GM19023 (cell line): ENCODE data around the gene CABLES2.

ENCODE experiments used
- ATAC-seq: cut with Tn5 transposase; IDR thresholded peaks from one replicate; pipeline ENCODE4 v1.9.1; 2021; ENCODE audit warnings: mild to moderate bottlenecking, moderate library complexity; ENCODE audit not compliant: unreplicated experiment

Gene CABLES2, protein sequence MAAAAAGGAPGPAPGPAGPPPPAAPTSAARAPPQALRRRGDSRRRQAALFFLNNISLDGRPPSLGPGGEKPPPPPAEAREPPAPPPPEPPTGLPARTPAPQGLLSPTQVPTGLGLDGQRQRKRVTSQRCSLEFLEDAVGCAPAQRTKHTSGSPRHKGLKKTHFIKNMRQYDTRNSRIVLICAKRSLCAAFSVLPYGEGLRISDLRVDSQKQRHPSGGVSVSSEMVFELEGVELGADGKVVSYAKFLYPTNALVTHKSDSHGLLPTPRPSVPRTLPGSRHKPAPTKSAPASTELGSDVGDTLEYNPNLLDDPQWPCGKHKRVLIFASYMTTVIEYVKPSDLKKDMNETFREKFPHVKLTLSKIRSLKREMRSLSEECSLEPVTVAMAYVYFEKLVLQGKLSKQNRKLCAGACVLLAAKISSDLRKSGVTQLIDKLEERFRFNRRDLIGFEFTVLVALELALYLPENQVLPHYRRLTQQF

DNA sequence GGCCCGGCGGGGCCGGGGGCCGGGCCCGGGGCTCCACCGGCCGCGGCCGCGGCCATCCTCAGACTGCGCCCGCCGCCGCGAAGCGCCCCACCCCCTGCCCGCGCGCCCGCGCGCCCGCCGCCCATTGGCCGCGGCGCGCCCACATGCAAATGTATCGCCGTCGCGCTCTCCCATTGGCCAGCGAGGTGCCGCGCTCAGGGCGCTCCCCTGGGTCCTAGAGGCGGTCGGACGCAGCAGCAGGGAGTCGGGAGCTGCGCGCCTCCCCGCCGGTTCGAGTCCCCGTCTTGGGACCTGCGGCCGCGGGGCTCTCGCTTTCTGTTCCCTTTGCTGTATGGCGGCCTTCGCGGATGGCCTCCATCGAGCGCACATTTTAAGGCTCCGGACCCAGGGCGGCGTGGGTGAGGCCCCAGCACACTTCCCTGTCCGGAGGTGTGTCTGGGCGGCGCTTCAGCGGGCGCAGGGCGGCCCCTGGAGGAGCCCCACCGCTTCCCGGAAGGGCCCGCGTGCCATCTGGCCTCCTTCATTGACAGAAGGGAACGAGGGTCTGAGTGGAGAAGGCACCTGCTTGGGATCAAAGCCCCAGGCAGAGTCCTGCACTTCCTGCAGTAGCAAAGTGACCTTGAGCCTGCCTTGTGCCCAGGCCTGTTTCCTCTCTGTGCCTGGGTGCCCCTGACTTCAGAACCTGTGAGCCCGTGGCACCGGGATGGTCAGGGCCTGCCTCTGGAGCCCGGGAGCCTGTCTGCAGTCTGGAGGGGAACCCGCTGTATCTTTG is at the start of gene CABLES2:
CABLES2 (minus strand) TSS at position 65 of the 772 bp plus-strand sequence; CDS start at position 56, 9 bp downstream.
- ATAC-seq: peak; percentile 87

DNA sequence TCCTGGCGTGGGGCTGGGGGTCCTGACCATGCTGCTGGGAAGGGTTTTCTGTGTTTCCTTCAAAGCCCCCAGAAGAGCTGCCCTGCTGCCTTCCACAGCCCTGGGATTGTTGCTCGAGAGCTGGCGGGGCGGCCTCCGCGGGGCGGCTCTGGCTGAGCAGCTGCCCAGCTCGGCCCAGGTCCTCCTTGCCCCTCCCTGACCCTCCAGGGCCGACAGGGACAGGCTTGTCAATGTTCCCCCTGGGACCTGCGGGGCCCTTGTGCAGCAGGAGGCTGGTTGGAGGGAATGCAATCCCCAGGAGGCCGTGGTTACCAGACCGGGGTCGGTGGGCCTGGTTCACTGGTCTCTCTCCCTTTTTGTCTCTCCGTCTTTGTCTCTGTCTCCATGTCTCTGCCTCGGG is 48.8 kb upstream of the CABLES2 start:
- ATAC-seq: no peak

DNA sequence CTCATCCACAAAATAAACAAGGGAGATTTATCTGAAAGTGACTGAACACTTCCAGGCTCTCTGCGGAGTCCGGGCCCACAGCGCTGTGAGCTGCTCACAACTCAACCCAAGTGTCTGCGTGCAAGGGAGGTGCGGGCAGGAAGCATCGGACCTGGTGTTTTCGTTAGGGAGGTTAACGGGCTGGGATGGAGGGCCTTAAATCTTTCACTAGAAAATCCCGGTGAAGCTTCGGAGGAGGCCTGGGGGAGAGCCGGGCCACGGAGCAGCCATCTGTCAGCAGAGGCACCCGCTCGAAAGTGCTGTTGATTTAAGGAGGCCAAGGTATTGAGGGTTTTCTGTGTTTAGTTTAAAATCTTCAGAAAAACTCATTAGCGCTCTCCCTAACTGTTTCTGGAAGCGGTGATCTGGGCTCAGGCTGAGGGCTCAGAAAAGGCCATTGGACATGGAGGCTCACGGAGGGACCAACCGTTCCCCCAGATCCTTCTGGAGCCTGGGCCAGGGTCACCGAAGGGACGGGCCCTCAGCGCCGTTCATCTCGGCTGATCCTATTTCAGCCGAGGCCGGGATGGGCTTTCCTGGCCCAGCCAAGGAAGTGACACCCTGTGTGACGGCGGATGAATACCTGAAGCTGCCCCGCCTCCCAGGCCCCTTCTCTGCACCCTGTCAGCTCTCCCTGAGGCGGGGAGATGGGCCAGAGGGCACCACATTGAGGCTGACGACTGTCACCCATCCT is 48.0 kb upstream of the CABLES2 start:
- ATAC-seq: no peak

DNA sequence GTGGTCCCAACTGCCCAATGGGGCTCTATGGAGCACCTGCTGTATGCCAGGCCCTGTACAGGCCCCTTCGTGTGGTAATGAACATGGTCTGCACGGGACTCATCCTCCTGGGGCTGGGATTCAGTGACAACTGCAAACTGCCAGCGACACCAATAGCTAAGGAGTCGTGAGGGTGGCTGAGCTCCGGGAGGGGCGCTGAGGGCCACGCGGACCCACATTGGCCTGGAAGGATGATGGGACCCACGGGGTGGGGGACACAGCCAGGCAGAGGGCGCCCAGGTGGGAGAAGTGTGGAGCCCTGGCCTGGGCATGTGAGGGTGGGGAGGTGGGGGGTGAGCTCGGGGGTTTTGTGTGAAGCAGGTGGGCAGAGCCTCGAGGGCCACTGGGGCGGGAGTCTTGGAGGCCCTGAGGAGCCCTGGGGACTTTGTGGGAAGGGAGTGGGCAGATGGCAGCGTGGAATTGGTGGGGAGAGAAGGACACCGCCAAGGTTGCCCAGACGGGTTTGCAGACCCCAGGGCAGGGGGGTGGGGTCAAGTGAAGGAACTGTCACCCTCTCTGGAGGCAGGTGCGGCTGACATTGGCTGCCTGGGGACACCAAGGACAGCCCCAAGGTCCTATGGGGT is 46.2 kb upstream of the CABLES2 start:
- no peak for ATAC-seq

DNA sequence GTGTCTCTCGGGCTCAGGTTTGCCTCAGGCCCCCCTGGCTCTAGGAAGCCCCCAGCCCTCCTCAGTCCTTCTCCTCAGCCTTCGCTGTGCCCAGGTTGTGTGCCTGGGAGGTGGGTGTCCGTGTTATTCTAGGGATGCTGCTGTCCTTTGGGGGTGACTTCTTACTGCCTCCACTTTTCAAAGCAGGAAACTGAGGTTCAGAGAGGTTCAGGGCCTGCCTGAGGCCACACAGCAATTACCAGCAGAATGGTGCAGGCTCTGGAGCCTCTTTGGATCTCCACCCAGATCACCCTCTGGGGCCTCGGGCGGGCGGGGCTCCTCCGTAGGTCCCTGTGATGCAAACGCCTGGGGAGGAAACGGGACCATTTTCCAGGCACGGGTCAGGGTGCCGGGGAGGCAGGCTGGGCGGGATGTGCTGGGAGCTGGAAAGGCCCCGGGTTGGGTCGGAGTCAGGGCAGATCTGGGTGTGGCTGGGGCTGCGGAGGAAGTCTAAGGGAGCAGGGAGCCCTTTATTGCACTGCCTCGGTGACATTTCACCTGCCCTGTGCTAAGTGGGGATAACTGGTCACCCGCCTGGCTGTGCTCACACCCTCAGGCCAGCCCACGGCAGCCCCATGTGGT is 45.5 kb upstream of the CABLES2 start:
- no peak for ATAC-seq

DNA sequence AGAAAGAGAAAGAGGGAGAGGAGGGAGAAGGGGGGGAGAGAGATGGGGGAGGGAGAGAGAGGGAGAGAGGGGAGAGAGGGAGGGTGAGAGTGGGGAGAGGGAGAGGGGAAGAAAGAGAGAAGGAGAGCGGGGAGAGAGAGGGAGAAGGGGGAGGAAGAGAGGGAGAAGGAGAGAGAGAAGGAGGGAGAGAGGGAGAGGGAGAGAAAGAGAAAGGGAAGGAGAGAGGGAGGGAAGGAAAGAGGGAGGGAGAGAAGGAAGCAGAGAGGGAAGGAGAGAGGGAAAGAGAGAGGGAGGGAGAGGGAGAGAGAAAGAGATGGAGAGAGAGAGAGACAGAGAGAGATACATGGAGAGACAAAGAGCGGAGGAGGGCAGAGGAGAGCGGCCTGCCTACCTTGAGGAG is 44.9 kb upstream of the CABLES2 start:
- no peak for ATAC-seq

DNA sequence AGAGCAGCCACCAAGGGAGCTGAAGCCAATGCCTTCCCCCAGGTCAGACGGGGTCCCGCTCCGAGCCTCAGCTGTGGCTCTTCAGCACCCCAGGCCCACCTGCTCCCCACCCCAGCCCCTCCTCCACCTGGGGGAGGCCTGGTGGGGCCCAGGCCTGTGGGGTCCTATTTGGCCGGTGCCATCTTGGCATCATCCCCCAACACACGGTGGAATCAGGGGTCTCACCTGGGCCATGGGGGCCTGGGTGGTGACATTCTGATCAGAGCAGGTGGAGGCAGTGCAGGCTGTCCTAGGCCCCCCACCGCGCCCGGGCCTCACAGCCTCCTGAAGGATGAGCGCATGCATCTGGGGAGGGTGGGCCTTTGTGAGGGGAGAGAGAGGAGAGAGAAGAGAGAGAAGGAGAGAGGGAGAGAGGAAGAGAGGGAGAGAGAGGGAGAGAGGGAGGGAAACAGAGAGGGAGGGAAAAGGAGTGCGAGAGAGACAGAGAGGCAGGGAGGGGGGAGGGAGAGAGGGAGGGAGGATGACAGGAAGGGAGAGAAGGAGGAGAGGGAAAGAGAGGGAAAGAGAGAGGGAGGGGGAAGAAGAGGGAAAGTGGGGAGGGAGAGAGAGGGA is 44.2 kb upstream of the CABLES2 start:
- no peak for ATAC-seq

DNA sequence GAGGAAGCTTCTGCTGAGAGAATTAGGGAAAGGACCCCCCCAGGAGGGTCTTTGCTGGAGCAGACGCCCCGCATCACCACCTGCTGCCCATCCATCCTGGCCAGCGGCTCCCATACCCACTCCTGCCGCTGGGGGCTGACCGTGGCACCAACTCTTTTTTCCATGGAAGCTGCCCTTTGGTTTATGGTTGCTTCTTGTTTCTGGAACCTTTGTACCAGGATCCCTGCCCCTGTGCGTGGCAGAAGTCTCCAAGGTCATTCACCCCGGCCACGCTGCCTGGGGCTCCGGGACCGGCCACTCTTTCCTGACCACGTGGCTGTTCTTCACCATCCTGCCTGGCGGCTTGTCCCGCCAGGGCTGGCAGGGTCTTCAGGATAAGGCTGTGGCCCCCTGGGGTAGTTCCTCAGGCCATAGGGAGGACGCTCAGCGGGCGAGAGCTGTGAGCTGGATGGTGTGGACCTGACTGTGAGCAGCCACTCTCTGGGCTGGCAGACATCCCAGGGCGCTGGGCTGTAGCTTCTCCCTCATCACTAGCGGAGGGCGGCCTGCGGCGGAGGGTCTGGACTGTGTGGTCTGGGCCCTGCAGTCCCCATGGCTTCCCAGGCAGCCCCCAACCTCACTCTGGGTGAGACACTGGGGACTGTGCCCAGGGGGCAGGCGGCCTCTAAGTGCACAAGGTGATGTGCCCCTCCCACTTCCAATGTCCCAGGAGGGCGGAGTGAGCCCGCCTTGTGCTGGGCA is 43.0 kb upstream of the CABLES2 start:
- ATAC-seq: no peak

DNA sequence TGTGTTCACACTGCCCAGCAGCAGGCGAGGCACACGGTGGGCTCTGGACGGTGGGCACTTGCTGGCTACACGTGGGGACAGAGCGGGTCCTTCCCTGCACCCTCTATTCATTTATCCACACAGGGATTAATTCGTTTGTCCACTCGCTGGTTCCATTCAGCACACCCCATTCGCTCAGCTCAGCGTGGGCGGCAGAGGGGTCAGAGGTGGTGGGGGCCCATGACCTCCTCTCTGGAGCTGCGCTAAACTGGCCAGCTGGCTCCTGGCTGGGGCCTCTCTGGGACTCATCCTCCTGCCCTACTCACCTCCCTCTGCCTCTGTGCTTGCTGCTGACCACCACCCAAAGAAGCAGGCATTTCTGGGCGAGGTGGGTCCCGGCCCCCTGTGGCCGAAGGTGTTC is 41.7 kb upstream of the CABLES2 start:
- no peak for ATAC-seq

DNA sequence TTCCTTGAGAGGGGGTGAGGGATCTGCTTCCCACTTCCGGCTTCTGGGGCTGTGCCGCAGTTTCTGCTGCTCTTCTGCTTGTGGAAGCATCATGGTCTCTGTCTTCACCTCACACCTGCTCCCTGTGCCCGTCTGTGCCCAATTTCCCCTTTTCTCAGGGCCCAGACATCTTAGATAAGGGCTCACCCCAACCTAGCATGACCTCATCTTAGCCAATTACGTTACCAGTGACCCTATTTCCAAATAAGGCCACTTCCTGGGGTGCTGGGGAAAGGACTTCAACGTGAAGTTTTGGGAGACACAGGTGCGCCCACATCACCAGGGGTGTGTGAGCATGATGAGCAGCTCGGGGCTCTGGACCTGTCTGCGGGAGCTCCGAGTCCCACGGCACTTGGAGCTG is 41.0 kb upstream of the CABLES2 start:
- no peak for ATAC-seq

DNA sequence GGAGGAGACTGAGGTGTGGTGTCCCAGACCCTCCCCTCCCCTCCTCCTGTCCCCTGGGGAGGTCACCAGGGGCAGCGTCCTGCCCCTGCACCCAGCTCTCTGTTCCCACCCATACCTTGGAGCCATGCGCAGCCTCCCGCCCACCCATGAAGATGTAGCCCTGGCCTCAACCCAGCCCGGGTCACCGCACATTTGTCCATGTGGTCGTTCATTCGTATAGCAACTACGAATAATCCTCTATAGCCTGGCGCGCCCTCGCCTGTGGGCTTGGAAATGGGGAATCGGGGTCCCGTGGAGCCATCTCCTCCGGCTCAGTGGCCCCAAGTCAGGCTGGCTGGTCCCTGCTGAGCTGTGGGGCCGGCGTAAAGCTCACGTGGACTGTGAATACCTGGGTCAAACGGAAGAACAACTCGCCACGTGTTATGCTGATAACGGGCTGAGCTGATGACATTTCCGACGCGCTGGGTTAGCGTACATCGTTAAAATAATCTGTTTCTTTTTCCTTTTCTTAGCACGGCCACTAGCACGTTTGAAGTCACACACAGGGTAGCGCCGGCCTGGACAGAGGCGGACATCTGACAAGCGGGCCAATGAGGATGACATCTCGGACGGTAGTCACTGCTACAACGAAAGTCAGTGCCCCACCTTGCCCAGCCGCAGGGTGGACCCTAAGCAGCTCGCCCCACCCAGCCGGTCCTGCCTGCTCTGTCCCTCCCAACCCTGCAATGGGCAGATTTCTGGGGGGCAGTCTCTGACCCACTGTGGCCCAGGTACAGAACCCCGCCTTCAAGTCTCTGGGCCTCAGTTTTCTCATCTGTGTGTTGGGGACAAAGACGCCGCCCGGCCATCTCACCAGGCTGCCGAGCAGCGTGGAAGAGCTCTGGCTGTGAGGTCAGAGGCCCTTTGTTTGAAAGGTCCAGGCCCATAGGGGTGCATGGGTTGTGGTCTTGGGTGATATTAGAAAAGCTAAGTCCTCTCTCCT is 40.1 kb upstream of the CABLES2 start:
- ATAC-seq: no peak

DNA sequence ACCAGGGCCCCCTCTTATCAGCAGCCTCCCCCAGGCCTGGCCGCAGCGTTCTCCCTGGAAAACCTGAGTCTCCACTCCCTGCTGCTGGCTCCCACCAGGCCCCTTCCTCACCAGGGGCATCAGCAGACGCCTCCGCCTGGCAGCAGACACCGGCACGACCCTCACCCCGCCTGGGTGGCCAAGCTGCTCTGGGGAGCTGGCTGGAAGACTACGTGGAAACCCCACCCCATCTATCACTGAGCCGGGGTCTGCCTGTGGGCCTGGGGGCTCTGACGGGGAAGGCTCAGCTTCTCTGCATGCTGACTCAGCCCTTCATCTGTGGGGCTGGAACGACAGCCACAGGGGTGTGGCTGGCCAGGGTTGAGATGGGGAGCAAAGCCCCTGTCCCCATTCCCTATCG is 39.4 kb upstream of the CABLES2 start:
- ATAC-seq: no peak

DNA sequence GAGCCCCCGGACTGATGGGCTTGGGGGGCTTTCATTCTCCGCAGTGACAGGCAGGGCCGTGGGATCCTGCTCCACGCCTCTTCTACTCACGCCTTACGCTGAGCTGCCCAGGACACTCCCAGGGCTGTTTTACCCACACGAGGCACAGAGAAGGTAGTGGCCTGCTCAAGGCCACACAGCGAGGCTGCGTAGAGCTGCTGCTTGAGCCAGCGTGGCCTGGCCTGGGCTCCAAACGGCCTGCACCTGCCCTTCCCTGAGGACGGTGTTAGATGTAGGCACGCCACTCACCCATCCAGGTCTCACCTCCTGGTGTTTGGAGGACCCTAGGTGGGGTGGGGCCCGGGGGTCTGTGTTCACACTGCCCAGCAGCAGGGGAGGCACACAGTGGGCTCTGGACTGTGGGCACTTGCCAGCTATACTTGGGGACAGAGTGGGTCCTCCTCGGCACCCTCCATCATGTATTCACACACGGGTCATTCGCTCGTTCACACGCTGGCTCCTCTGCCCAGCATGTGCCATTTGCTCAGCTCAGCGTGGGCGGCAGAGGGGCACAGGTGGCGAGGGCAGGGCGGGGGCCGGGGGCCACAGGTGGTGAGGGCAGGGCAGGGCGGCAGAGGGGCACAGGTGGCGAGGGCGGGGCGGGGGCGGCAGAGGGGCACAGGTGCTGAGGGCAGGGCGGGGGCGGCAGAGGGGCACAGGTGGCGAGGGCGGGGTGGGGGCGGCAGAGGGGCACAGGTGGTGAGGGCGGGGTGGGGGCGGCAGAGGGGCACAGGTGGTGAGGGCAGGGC is 38.7 kb upstream of the CABLES2 start:
- no peak for ATAC-seq

DNA sequence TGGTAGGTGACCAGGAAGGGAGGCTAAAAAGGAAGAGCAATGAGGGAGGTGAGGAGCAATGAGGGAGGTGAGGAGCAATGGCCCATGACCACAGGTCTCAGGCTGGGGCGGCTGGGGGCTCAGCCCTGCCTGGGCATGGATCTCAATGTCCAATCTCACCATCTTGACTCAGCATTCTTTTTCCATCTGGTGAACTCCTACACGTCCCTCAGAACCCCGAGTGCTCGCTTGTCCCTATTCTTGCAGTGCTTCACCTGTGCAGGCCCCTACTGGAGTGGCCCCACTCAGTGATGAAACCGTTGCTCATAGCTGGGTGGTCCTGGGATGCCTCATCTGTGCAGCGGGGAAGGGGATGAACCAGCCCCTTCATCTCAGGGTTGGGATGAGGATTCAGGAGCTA is 37.2 kb upstream of the CABLES2 start:
- ATAC-seq: no peak

DNA sequence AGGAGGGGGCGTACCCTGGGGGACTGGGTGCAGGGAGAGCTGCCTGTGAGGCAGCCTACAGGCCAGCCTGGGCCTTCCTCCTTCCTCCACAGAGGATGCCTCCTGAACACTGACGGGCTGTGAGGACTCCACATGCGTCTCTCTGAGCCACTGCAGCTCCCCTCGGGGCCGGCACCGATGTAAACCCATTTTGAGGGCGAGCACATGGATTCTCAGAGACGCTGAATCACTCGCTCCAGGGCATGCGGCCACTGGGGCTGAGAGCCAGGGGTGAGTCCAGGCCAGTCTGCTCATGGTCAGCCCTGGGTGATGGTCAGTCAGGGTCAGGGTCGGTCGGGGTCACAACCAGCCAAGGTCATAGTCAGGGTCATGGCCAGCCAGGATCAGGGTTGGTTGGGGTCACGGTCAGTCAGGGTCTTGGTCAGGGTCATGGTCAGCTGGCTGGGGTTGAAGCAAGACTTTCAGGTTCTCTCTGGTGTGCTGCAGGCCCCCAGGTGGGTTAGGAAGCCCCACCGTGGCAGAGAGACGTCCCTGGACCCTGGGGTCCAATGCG is 35.0 kb upstream of the CABLES2 start:
- ATAC-seq: no peak

DNA sequence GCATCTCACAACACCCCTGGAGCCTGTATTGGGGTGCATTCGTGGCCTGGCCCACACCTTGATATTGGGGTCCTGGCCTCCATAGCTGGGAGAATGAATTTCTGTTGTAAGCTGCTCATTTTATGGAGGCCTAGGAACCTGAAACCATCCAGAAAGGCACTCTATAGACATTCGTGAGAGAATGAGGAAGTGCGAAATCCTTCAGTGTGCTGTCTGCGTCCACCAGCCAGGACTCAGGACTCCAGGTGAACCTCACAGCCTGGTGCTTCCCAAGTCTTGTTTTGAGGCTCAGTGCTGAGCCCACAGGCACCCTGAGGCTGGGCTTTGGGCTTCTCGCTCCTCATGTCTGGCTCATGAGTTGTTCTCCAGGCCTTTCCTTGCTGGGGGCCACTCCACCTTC is 32.1 kb upstream of the CABLES2 start:
- ATAC-seq: no peak

DNA sequence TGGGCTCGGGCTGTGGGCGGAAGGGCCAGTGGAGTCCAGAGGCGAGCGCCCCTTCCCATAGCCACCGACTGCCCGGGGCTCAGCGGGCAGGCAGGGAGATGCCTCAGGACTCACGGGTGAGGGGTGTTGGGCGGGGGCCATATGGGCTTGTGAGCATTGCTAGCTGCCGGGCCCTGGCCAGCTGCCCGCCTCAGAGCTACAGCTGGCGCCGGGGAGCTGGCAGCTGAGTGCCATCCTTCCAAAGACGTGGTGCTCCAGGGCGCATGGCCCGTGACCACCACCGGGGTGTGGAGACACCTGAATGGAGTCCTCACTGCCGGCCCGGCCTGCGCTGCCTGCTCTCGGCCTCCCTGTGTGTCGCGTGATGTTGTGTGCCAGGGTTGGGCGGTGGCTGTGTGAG is 30.8 kb upstream of the CABLES2 start:
- ATAC-seq: no peak
